Measurements from ENCODE around the gene MARCO. TPM values are rescaled to one million over a fixed set of nuclear protein-coding genes. Genes with fewer than 3 reads are reported as not detected.
A peak's percentile ranks its signal among the peaks of the same experiment; 100 is the strongest.

The MARCO gene
- total RNA-seq, 1 experiment from 2014 or later = 0.43 TPM

DNA sequence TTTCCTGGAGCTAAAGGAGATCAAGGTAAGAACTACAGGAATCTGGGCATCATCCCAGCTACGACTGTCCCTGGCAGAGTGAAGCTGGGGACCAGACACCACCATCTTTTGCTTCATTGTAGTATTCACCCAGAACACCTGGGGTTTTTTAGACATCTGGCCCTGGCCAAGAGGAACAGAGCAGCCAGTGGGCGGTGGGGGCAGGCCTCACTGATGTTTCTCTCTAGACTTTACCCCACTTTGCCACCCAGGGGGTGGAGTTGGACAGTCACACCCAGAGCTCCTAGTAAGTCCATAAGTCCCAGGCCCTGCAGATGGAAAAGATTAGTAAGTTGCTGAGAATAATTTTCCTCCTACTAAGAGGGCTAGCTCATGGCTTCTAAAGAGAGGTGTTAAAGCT lies 39.6 kb downstream of the MARCO start:
- ChIA-PET CTCF (no interaction called here), POLR2A (no interaction called here)
- Mint-ChIP-seq H3K27ac (ENCODE audit: unreplicated experiment) (no peak overlapping the region), H3K4me3 (ENCODE audit: unreplicated experiment) (no peak overlapping the region), H3K27me3 (ENCODE audit: insufficient read depth, unreplicated experiment) (peaks cover 17% of the 10 kb centered on the region), H3K9me3 (ENCODE audit: unreplicated experiment) (no peaks in the 10 kb centered on the region), H3K4me1 (ENCODE audit: low read depth, unreplicated experiment) (no peaks in the 10 kb centered on the region), H3K36me3 (ENCODE audit: insufficient read depth, unreplicated experiment) (no peaks in the 10 kb centered on the region)
- Histone ChIP-seq H3K4me3 (ENCODE audit: low read depth, low read length) (no peak overlapping the region), H3K36me3 (ENCODE audit: control insufficient read depth, insufficient read depth, low read length) (no peaks in the 10 kb centered on the region), H3K9me3 (no peaks in the 10 kb centered on the region), H3K4me1 (no peaks in the 10 kb centered on the region), H3K27me3 (replicated peaks; ENCODE audit: control insufficient read depth, insufficient read depth, low read length) (no peaks in the 10 kb centered on the region)
- no peak for DNase-seq
- TF ChIP-seq, protein P1, sequence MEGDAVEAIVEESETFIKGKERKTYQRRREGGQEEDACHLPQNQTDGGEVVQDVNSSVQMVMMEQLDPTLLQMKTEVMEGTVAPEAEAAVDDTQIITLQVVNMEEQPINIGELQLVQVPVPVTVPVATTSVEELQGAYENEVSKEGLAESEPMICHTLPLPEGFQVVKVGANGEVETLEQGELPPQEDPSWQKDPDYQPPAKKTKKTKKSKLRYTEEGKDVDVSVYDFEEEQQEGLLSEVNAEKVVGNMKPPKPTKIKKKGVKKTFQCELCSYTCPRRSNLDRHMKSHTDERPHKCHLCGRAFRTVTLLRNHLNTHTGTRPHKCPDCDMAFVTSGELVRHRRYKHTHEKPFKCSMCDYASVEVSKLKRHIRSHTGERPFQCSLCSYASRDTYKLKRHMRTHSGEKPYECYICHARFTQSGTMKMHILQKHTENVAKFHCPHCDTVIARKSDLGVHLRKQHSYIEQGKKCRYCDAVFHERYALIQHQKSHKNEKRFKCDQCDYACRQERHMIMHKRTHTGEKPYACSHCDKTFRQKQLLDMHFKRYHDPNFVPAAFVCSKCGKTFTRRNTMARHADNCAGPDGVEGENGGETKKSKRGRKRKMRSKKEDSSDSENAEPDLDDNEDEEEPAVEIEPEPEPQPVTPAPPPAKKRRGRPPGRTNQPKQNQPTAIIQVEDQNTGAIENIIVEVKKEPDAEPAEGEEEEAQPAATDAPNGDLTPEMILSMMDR (IDR thresholded peaks at IDR 0.05; ENCODE audit: insufficient read depth in 1 of 2, low read depth in 1 of 2, low read length in 1 of 2, severe bottlenecking in 1 of 2, unreplicated experiment in 1 of 2) = no peak
- intact Hi-C loops (cut with micrococcal nuclease; ENCODE audit: unreplicated experiment) = no loop called here
- no TSS peak for BruUV-seq (replicated peaks)

DNA sequence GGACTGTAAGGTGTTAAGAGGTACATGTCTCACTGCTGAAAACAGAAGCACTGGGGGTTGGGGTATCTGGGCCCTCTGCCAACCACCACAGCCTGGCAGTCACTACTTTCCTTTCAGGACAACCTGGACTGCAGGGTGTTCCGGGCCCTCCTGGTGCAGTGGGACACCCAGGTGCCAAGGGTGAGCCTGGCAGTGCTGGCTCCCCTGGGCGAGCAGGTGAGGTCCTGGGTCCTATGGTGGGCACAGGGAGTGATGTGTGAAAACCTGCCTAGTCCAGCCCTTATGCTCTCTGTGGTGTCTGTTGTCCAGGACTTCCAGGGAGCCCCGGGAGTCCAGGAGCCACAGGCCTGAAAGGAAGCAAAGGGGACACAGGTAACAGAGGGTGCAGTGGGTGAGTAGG lies 40.0 kb downstream of the MARCO start:
- Histone ChIP-seq H3K27me3 (replicated peaks; ENCODE audit: control insufficient read depth, insufficient read depth, low read length) (no peaks in the 10 kb centered on the region), H3K4me1 (no peaks in the 10 kb centered on the region), H3K4me3 (ENCODE audit: low read depth, low read length) (no peak overlapping the region), H3K36me3 (ENCODE audit: control insufficient read depth, insufficient read depth, low read length) (no peaks in the 10 kb centered on the region), H3K9me3 (no peaks in the 10 kb centered on the region)
- no peak overlapping the region for H3K27ac Mint-ChIP-seq (ENCODE audit: unreplicated experiment)
- TF ChIP-seq, protein P1 (IDR thresholded peaks at IDR 0.05; ENCODE audit: insufficient read depth in 1 of 2, low read depth in 1 of 2, low read length in 1 of 2, severe bottlenecking in 1 of 2, unreplicated experiment in 1 of 2) = no peak
- DNase-seq = no peak
- H3K36me3 Mint-ChIP-seq (ENCODE audit: insufficient read depth, unreplicated experiment) = no peaks in the 10 kb centered on the region
- BruUV-seq (replicated peaks) = no TSS peak
- ChIA-PET POLR2A (no interaction called here), CTCF (no interaction called here)
- H3K27me3 Mint-ChIP-seq (ENCODE audit: insufficient read depth, unreplicated experiment) = peaks cover 17% of the 10 kb centered on the region
- intact Hi-C loops (cut with micrococcal nuclease; ENCODE audit: unreplicated experiment) = no loop called here
- H3K4me3 Mint-ChIP-seq (ENCODE audit: unreplicated experiment) = no peak overlapping the region
- no peaks in the 10 kb centered on the region for H3K4me1 Mint-ChIP-seq (ENCODE audit: low read depth, unreplicated experiment)
- no peaks in the 10 kb centered on the region for H3K9me3 Mint-ChIP-seq (ENCODE audit: unreplicated experiment)

DNA sequence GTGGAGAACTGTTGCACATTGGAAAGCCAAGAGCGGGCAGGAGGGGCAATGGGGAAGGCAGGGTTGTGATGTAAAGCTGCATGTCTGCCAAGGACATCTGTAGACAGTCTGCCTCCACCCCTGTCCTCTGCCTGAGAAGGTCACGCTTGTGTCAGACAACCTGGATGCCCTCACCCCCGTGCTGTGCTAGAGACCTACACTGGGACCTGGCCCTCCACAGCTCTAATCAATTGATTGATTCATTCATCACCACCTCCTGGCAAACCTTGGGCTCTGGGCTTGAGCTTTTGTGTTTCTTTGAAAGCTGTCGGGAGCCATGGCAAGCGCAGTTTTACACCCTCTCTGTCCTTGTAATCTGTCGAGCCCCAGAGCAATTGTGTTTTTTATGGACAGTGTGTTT lies 41.1 kb downstream of the MARCO start:
- peaks cover 14% of the 10 kb centered on the region for H3K27me3 Mint-ChIP-seq (ENCODE audit: insufficient read depth, unreplicated experiment)
- Histone ChIP-seq H3K4me1 (no peaks in the 10 kb centered on the region), H3K4me3 (ENCODE audit: low read depth, low read length) (no peak overlapping the region), H3K36me3 (ENCODE audit: control insufficient read depth, insufficient read depth, low read length) (no peaks in the 10 kb centered on the region), H3K9me3 (no peaks in the 10 kb centered on the region), H3K27me3 (replicated peaks; ENCODE audit: control insufficient read depth, insufficient read depth, low read length) (no peaks in the 10 kb centered on the region)
- intact Hi-C loops (cut with micrococcal nuclease; ENCODE audit: unreplicated experiment) = no loop called here
- TF ChIP-seq, protein P1 (IDR thresholded peaks at IDR 0.05; ENCODE audit: insufficient read depth in 1 of 2, low read depth in 1 of 2, low read length in 1 of 2, severe bottlenecking in 1 of 2, unreplicated experiment in 1 of 2) = no peak
- H3K9me3 Mint-ChIP-seq (ENCODE audit: unreplicated experiment) = no peaks in the 10 kb centered on the region
- H3K4me3 Mint-ChIP-seq (ENCODE audit: unreplicated experiment) = no peak overlapping the region
- ChIA-PET CTCF (interaction anchor here (0.6 kb wide), 1 partner anchor 330 kb away, joined by 5 read pairs; no protein-coding TSS in a partner anchor), POLR2A (no interaction called here)
- DNase-seq = peak in 1 of 2 experiments; percentile 16
- no TSS peak for BruUV-seq (replicated peaks)
- no peaks in the 10 kb centered on the region for H3K36me3 Mint-ChIP-seq (ENCODE audit: insufficient read depth, unreplicated experiment)
- no peaks in the 10 kb centered on the region for H3K4me1 Mint-ChIP-seq (ENCODE audit: low read depth, unreplicated experiment)
- H3K27ac Mint-ChIP-seq (ENCODE audit: unreplicated experiment) = no peak overlapping the region
